NCI-H2029 (cell line): ENCODE results near the gene MAMSTR.
"Not testable (repeated sequence)": the region's sequence is repeated elsewhere in the genome, so short reads cannot be mapped to it uniquely, and the experiment has no call there.

ENCODE experiments used
- DNase-seq: peaks from one replicate; lab custom pipeline; 2025; lab: John Stamatoyannopoulos, UW

Gene MAMSTR

GRCh38 chr19:48719263-48720171 lies at the start of gene MAMSTR:
TSS of gene MAMSTR (minus strand) at chr19:48719725. CDS start at chr19:48719031, 694 bp downstream.
- DNase-seq = no peak

- no peak for DNase-seq
Measured at GRCh38 chr19:48768994-48769713, 49.6 kb upstream of the MAMSTR start.

- DNase-seq = not testable (repeated sequence)
Measured at GRCh38 chr19:48768171-48768753, 48.7 kb upstream of the MAMSTR start.

GRCh38 chr19:48765816-48766215 lies 46.3 kb upstream of the MAMSTR start:
- DNase-seq = not testable (repeated sequence)

- no peak for DNase-seq
Measured at GRCh38 chr19:48760504-48761205, 41.1 kb upstream of the MAMSTR start.

- no peak for DNase-seq
Measured at GRCh38 chr19:48757741-48758144, 38.2 kb upstream of the MAMSTR start.

GRCh38 chr19:48757089-48757675 lies 37.7 kb upstream of the MAMSTR start:
- no peak for DNase-seq

- no peak for DNase-seq
Measured at GRCh38 chr19:48756686-48757085, 37.2 kb upstream of the MAMSTR start.

GRCh38 chr19:48756212-48756611 lies 36.7 kb upstream of the MAMSTR start:
- no peak for DNase-seq

GRCh38 chr19:48755787-48756186 lies 36.3 kb upstream of the MAMSTR start:
- DNase-seq = no peak

GRCh38 chr19:48755084-48755641 lies 35.6 kb upstream of the MAMSTR start, which contains the start of gene FGF21:
TSS of gene FGF21 (plus strand) at chr19:48755524. CDS start at chr19:48756237, 713 bp downstream.
- peak; percentile 81 for DNase-seq

- DNase-seq = peak; percentile 92
Measured at GRCh38 chr19:48752496-48753365, 33.2 kb upstream of the MAMSTR start, which contains the start of gene FUT1. TSS of gene FUT1 (minus strand) at chr19:48752641. CDS start at chr19:48751281, 1,360 bp downstream.

GRCh38 chr19:48751845-48752495 lies 32.4 kb upstream of the MAMSTR start:
- DNase-seq = no peak

- no peak for DNase-seq
Measured at GRCh38 chr19:48750771-48751504, 31.4 kb upstream of the MAMSTR start.

GRCh38 chr19:48750351-48750750 lies 30.8 kb upstream of the MAMSTR start:
- DNase-seq = no peak

- no peak for DNase-seq
Measured at GRCh38 chr19:48749571-48750198, 30.2 kb upstream of the MAMSTR start.

- no peak for DNase-seq
Measured at GRCh38 chr19:48746738-48747575, 27.4 kb upstream of the MAMSTR start, which contains the start of gene IZUMO1. TSS of gene IZUMO1 (minus strand) at chr19:48746909. CDS start at chr19:48745859, 1,050 bp downstream.
